ENCODE measurements around the gene MYOF. TPM values are rescaled to one million over a fixed set of nuclear protein-coding genes. Genes with fewer than 3 reads are reported as not detected.

The MYOF gene
- total RNA-seq, 4 donors from 2014 or later, result 39.6 to 70.4 (median 59.2) TPM

DNA sequence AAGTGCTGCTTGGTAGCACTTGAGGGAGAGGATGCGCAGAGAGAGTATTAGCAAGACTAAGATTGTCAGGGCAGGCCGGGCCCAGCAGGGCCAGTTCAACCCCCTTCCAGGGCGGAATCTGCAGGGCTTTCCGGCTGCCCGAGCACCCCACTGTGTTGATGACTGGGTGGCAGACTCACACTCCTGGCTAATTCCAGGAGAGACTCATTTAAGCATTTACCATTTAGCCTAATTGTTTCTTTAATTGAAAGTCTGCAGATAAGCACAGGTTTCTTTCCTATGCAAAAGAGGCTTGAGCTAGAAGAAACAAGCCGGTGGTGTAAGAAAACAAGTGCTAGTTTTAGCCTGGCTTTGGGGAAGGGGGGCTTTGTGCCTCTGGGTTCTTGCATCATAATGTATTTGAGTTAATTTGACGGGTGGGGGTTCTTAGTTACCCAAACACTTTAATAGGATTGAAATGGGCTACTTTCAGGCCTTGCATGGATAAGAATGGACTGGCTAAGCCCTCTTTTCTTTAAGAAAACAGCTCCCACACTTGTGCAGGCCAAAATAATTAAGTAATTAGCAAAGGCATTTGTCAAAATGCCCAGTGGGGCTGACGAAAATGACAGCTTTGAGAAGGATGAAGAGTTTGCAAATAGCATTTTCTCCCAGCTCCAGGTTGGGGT lies 201.3 kb downstream of the MYOF start:
- Histone ChIP-seq H3K36me3 (no peaks in the 10 kb centered on the region), H3K27ac (no peak overlapping the region), H3K27me3 (no peaks in the 10 kb centered on the region), H3K4me1 (no peaks in the 10 kb centered on the region), H3K9me3 (no peaks in the 10 kb centered on the region), H3K4me3 (no peak overlapping the region)
- no peak for DNase-seq (ENCODE audit: low spot score in 2 of 2)
- 57 to 62% methylated on average over 8 of the region's 8 CpGs for WGBS, 2 donors
- TF ChIP-seq POLR2A (IDR thresholded peaks at IDR 0.05) (no peak), EP300 (IDR thresholded peaks at IDR 0.05) (no peak)
- TF ChIP-seq, protein P1, sequence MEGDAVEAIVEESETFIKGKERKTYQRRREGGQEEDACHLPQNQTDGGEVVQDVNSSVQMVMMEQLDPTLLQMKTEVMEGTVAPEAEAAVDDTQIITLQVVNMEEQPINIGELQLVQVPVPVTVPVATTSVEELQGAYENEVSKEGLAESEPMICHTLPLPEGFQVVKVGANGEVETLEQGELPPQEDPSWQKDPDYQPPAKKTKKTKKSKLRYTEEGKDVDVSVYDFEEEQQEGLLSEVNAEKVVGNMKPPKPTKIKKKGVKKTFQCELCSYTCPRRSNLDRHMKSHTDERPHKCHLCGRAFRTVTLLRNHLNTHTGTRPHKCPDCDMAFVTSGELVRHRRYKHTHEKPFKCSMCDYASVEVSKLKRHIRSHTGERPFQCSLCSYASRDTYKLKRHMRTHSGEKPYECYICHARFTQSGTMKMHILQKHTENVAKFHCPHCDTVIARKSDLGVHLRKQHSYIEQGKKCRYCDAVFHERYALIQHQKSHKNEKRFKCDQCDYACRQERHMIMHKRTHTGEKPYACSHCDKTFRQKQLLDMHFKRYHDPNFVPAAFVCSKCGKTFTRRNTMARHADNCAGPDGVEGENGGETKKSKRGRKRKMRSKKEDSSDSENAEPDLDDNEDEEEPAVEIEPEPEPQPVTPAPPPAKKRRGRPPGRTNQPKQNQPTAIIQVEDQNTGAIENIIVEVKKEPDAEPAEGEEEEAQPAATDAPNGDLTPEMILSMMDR (IDR thresholded peaks at IDR 0.05), result no peak

DNA sequence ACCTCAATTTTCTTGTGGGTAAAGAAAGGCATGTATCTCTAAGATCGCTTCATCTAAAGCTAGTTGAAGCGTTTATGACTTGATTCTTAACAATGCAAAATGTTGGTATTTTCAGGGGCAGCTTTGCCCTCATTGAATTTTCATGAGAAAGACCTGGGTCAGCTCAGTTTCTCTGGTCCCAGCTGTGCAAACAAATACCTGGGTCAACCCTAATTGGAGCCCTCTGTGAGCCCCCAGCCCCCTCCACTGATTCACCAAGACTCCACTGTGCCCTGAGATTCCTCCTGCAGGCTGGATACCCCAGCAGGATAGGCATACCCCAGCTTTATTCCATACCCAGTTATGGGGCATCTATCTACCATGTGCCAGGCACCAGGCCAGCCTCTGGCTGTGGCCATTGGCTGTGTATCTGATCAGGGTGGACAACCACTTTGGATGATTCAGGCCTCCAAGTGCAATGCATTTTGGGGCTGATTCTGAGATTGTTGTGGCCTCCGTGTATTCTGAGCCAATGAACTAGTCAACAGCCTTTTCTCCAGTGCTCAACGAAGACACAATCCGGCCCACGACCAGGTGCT lies 201.9 kb downstream of the MYOF start:
- WGBS, 2 donors, result 66 to 92% methylated on average over 6 of the region's 6 CpGs
- Histone ChIP-seq H3K4me1 (no peaks in the 10 kb centered on the region), H3K27ac (no peak overlapping the region), H3K27me3 (no peaks in the 10 kb centered on the region), H3K4me3 (no peak overlapping the region), H3K36me3 (no peaks in the 10 kb centered on the region), H3K9me3 (no peaks in the 10 kb centered on the region)
- TF ChIP-seq, protein P1 (IDR thresholded peaks at IDR 0.05), result no peak
- TF ChIP-seq EP300 (IDR thresholded peaks at IDR 0.05) (no peak), POLR2A (IDR thresholded peaks at IDR 0.05) (no peak)
- DNase-seq (ENCODE audit: low spot score in 2 of 2), result no peak

DNA sequence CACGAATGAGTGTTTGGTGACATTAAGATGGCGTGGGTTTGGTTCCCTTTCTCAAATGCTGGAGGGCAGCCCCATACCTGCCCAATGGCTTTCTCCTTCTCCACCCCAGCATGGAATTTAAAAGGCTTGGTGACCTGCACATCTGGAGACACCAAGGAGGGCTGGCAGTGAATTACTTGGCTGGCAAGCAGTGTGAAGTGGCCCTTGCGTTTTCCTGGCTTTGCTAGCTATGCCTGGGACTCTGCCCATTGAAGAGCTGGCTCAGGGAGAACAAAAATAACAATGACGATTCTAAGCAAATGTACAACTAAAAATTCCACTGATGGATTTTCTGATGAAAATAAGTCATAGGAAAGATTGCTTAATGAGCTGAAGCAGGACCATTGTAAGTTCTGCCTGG lies 204.8 kb downstream of the MYOF start:
- no peaks in the 10 kb centered on the region for H3K27me3 ChIP-seq
- H3K4me1 ChIP-seq, result no peaks in the 10 kb centered on the region
- 76 to 80% methylated on average over 4 of the region's 4 CpGs for WGBS, 2 donors
- TF ChIP-seq, protein P1 (IDR thresholded peaks at IDR 0.05), result no peak
- TF ChIP-seq EP300 (IDR thresholded peaks at IDR 0.05) (no peak), POLR2A (IDR thresholded peaks at IDR 0.05) (no peak)
- no peak for DNase-seq (ENCODE audit: low spot score in 2 of 2)
- H3K4me3 ChIP-seq, result no peak overlapping the region
- no peak overlapping the region for H3K27ac ChIP-seq
- H3K9me3 ChIP-seq, result no peaks in the 10 kb centered on the region
- no peaks in the 10 kb centered on the region for H3K36me3 ChIP-seq

DNA sequence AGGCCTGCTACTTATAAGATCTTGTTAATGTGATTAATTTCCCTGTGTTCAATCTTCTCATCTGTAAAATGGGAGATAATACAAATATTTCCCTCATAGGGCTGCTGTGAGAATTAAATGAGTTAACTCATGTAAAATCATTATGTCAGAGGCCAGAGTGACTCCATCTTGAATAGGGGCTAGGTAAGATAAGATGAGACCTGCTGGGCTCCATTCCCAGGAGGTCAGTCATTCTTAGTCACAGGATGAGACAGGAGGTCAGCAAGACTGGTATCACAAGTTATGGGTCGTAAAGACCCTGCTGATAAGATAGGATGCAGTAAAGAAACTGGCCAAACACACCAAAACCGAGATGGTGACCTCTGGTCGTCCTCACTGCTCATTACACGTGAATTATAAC lies 207.7 kb downstream of the MYOF start:
- Histone ChIP-seq H3K36me3 (no peaks in the 10 kb centered on the region), H3K4me3 (no peak overlapping the region), H3K9me3 (peaks cover 0 to 5% (median 0%) of the 10 kb centered on the region in 4 donors), H3K27me3 (no peaks in the 10 kb centered on the region), H3K4me1 (no peaks in the 10 kb centered on the region), H3K27ac (no peak overlapping the region)
- no peak for DNase-seq (ENCODE audit: low spot score in 2 of 2)
- WGBS, 2 donors, result 46 to 64% methylated on average over 4 of the region's 4 CpGs
- TF ChIP-seq, protein P1 (IDR thresholded peaks at IDR 0.05), result no peak
- TF ChIP-seq POLR2A (IDR thresholded peaks at IDR 0.05) (no peak), EP300 (IDR thresholded peaks at IDR 0.05) (no peak)

DNA sequence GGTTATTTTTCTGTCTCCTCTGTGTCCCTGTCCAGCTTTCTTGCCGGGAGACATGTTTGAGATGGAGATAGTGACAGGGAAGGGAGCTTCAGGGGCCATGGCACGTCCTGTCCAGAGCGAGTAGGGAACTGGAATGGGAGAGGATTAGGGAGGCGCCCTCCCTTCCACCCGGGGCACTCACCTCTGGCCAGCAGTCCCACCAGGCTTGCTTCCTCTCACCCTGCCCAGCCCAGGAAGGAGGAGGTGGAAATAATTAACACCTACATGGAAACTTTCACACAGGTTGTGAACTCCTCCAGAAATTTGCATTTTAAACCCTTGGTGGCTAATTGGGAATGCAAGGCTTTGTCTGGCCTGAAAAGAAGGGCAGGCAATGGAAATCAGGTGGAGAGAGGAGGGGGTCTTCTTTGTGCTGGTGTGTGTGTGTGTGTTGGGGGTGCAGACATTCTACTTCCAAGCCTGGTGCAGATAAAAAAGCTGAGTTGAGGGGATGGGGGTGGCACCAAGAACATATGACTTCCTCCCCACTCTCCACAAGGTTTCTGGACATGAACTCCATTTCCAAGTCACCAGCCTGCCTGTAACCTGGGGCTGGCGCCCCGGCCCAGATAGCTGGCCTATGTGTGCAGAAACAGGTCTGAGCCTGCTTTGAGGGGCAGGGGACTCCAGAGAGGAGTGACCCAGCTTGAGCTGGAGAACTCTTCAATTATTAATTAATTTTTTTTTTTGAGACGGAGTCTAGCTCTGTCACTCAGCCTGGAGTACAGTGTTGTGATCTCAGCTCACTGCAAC lies 209.1 kb downstream of the MYOF start:
- H3K36me3 ChIP-seq, result no peaks in the 10 kb centered on the region
- peaks cover 0 to 12% (median 0%) of the 10 kb centered on the region in 4 donors for H3K9me3 ChIP-seq
- WGBS, 2 donors, result 66 to 68% methylated on average over 8 of the region's 8 CpGs
- no peak for DNase-seq (ENCODE audit: low spot score in 2 of 2)
- H3K4me1 ChIP-seq, result no peaks in the 10 kb centered on the region
- no peak overlapping the region for H3K27ac ChIP-seq
- no peak overlapping the region for H3K4me3 ChIP-seq
- TF ChIP-seq POLR2A (IDR thresholded peaks at IDR 0.05) (no peak), EP300 (IDR thresholded peaks at IDR 0.05) (no peak)
- TF ChIP-seq, protein P1 (IDR thresholded peaks at IDR 0.05), result no peak
- H3K27me3 ChIP-seq, result no peaks in the 10 kb centered on the region
